Frontal cortex (tissue), 4 donors: ENCODE measurements around the gene SLC31A2. TPM values are rescaled to one million over a fixed set of nuclear protein-coding genes. Genes with fewer than 3 reads are reported as not detected.

Experiments used
- DNase-seq, 2 donors: peaks; one replicate each; pipeline ENCODE4 v3.0.0; 2012; ENCODE audit warnings: low spot score in 2 of 2
- FAIRE-seq: peaks from 2 replicates; lab custom pipeline; 2012; peaks lifted over from hg19 to GRCh38; lab: Jason Lieb, UNC
- total RNA-seq: library from RNA; depleted of rRNA; stranded (reverse); fragments of >200 nt; gene quantifications from one replicate; pipeline ENCODE4 v1.2.3, GENCODE V29; 2014
- donor health status: control.
- donor health status: control.
- donor health status: control.

The SLC31A2 gene
- total RNA-seq, 1 donor from 2014 or later: 6.9 TPM

DNA sequence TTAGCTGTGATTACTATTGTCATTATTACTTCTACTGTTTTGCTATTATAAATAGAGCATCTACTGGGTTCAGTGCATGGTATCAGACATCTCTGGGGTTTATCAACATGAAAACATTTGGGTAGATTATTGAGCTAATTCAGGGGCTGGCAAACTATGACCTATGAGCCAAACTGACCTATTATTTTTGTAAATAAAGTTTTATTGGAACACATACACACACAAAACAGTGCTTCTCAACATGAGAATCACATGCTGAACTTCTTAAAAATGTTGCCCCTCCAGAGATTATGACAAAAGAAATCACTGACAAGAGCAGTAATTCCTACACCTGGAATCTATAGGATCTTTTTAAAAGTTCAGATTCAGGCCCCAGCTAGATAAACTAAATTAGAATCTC, 30.4 kb downstream of the SLC31A2 start:
- no peak for DNase-seq
- no peak for FAIRE-seq

DNA sequence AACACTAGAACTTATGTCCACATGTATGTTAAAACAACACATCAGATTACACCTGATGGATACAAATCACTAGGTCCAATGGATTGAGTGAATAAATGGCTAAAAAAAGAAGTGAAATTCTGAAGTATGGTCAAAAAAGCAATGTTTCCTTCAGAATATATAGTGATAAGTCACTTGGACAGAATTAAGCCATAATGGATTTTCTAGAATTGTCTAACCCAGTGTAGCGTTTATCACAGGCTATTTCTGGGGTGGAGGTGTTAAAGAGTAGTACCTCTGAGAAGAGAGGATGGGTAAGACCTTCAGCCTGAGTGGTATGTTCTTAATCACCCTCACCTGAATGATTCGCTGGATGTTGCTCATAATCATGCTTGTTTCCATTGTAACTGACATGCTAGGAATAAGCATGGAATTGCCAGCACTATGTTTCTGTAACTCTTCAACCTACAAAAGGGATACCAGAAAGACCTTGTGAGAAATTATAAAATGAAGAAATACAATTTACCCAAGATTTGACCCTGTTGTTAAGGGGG, 33.2 kb downstream of the SLC31A2 start:
- FAIRE-seq: no peak
- no peak for DNase-seq

DNA sequence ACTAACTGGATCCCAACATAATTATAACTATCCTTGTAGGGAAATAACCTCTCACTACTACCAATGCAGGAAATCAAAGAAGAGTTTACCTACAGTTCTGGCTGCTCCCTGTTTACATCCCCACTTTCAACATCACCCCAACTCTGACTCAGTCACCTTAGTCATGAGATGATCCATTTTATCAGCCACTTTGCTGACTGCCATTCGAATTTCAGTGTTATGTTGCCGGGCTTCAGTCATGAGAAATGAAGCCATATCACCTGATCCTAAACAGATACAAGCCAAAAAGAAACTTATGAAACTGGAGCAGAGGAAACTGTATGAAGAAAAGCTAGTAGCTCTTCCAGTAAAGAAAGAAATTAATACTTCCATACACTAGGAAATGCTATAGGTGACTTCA, 33.7 kb downstream of the SLC31A2 start:
- DNase-seq (no peak), FAIRE-seq (no peak)

DNA sequence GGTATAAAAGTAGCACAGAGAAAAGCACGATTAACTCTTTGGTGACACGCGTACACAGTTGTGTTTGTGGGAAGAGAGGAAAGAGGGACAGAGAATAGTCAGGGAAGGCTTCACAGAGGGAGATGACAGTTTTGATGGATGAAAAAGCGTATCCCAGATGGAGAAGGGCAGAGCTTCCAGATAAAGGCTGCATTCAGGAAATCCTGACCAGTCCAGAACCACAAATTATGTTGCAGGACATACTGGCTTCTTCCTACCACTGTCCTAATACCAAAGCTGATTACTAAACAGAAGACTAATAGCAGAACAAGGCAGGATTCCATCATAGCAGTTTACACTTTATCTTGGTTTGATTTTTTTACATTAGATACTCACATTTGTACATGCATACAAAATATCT, 34.5 kb downstream of the SLC31A2 start:
- DNase-seq: no peak
- FAIRE-seq: no peak

DNA sequence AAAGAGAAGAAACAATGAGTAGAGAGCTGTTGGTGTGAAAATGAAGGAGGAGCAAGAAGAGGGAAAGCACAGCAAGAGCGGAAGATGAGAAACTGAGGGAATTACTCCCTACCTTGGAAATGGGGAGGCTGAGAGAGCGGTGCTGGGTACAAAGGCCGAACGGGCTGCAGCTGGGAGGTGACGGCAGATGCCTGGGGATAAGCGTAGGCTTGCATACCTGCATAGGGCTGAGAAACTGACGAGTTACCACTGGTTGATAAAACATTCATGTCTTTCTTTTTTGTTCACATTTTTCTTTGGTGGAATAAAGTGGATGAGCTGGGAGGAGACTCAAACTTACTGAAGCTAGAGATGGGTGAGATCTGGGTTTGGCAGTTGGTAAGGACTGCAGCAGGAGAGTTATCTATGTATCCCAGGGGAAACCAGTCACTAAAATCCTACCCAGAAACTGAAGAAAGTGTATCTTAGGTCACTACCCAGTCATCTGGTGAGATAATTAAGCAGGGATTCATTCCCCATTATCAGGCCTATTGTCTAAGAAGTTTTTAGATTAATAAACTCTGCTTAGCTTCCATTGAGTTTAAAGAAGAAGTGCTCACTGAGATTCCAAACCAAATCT, 35.4 kb downstream of the SLC31A2 start:
- DNase-seq (no peak), FAIRE-seq (no peak)

DNA sequence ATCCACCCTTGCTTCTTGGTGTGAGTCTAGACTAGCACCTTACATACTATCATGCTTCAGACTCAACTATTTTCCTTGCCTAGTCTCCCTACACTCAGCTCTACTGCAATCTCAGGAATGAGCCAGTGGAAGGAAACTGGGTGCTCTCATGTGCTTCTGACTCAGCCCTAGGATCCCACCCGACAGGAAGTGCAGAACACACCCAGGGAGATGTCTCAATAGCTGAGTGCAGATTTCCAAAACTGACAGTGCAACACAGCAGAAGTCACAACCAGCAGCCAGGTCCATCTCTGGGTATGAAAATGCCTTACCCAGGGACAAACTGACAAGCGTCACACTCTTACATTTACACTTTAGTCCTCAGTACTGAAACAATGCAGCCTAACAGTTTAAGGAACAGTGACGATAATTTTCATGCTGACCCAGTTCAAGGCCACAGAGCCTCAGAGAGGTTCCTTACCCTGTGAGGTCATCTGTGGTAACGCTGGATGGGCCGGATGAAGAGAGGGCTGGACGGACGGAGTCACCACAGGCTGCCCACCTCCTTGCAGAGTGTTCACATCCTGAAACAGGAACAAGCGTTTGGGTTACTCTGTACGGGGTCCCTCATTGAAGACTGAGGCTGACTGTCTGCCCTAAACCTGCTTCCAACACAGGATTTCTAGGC, 37.3 kb downstream of the SLC31A2 start:
- FAIRE-seq (no peak), DNase-seq (no peak)

DNA sequence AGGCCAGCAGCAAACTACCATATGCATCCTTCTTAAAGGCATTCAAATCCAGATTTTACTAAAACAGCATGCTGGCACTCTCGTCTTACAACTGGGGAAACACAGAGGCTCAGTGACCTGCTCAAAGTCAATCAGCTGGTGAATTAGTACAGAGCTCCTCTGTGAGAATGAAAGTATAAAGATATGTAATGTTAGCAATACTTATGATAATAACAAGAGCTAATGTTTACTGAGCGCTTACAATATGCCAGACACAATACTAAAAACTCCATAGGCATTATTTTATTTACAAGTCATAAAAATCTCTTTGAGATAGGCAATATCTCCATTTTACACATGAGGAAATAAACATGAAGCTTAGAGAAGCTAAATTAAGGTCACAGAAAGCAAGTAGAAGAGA, 41.6 kb downstream of the SLC31A2 start:
- DNase-seq (no peak), FAIRE-seq (no peak)

DNA sequence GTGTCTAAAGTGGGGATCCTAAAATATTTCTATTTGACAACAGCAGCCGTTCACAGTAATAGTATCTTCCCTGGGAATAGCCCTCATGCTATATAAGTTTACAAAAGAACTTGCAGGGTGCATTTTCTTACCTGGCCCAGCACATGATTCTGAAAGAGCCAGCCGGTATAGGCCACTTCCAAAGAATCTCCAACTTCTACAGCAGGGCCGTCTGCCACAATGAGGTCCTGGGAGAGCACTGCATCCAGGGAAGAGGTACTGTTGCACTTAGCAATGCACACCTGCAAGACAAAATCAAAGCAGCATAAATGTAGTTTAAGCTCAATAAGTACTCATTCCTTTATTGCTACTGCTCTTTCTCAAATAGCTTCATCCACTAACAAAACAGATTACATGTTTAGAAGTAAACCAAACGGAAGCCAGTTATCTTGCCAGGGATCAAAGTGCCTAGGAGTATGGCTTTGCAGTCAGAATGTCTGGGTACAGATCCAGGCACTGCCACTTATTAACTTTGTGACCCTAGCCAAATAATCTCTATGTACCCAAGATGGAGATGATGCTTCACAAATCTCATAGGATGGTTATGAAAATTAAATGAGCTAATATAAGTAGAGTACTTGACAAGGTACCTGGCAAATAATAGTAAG, 49.0 kb downstream of the SLC31A2 start:
- DNase-seq: no peak
- no peak for FAIRE-seq

DNA sequence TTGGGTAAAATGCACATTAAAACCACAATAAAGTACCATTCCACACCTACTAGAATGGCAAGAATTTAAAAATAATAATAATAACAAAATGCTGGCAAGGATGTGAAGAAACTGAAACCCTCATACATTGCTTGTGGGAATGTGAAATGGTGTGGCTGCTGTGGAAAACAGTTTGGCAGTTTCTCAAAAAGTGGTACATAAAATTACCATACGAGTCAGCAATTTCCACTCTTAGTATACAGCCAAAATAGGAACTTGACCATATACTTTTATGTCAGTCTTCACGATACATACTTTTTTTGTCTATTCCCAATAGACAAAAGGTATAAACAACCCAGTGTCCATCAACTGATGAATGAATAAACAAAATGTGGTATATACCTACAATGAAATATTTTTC, 54.6 kb downstream of the SLC31A2 start:
- DNase-seq (no peak), FAIRE-seq (no peak)

DNA sequence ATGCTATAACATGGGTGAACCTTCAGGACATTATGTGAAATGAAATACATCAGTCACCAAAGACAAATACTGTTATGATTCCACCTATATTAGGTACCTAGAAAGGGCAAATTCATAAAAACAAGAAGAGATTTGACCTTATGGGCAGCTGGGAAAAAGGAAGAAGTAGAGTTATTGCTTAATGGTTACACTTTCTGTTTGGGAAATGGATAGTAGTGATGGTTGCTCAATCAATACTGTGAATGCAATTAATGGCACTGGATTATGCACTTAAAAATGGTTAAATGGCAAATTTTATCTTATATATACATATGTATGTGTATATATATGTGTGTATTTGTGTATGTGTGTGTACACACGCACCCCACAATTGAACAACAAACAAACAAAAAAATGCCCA, 55.1 kb downstream of the SLC31A2 start:
- DNase-seq: no peak
- FAIRE-seq: no peak

DNA sequence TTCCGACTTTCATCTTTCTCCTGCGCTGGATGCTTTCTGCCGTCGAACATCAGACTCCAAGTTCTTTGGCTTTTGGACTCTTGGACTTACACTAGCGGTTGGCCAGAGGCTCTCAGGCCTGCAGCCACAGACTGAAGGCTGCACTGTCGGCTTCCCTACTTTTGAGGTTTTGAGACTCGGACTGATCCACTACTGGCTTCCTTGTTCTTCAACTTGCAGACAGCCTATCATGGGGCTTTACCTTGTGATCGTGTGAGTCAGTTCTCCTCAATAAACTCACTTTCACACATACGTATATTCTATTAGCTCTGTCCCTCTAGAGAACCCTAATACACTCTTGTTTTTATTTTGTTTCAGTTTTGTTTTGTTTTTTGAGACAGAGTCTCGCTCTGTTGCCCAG, 60.0 kb downstream of the SLC31A2 start:
- no peak for FAIRE-seq
- DNase-seq: no peak

Other genes with a start within 250 kb of the SLC31A2 start
- gene ZNF883, start 138.8 kb upstream of the SLC31A2 start, total RNA-seq: 28.1 TPM
- 22.8 TPM for gene ZFP37, start 94.3 kb upstream of the SLC31A2 start, total RNA-seq
- 9.8 TPM for gene FKBP15, start 70.3 kb downstream of the SLC31A2 start, total RNA-seq
- 7.3 TPM for gene SLC31A1, start 70.5 kb downstream of the SLC31A2 start, total RNA-seq
- 14.3 TPM for gene CDC26, start 124.6 kb downstream of the SLC31A2 start, total RNA-seq
- gene PRPF4, start 124.7 kb downstream of the SLC31A2 start, total RNA-seq: 23.6 TPM
- not detected for gene RNF183, start 152.4 kb downstream of the SLC31A2 start, total RNA-seq
- gene WDR31, start 189.3 kb downstream of the SLC31A2 start, total RNA-seq: 2.4 TPM
- under 0.01 TPM for gene BSPRY, start 198.5 kb downstream of the SLC31A2 start, total RNA-seq
- 9.0 TPM for gene HDHD3, start 226.0 kb downstream of the SLC31A2 start, total RNA-seq